Activated CD4-positive, CD25-positive, alpha-beta regulatory T cell treated with anti-CD3 and anti-CD28 coated beads, Interleukin-2, amount 50 U/mL, for 24 hours (primary cell): ENCODE measurements around the gene MYL12B.
A peak's percentile ranks its signal among the peaks of the same experiment; 100 is the strongest.
"Not testable (repeated sequence)": the region's sequence is repeated elsewhere in the genome, so short reads cannot be mapped to it uniquely, and the experiment has no call there.

Source experiments
- ATAC-seq, 2 donors: fragments of 150-1000 bp; cut with Tn5 transposase; one replicate each; pipeline ENCODE4 v1.10.0; 2021; ENCODE audit warnings: mild to moderate bottlenecking in 1 of 2, moderate library complexity in 1 of 2

The MYL12B gene

DNA sequence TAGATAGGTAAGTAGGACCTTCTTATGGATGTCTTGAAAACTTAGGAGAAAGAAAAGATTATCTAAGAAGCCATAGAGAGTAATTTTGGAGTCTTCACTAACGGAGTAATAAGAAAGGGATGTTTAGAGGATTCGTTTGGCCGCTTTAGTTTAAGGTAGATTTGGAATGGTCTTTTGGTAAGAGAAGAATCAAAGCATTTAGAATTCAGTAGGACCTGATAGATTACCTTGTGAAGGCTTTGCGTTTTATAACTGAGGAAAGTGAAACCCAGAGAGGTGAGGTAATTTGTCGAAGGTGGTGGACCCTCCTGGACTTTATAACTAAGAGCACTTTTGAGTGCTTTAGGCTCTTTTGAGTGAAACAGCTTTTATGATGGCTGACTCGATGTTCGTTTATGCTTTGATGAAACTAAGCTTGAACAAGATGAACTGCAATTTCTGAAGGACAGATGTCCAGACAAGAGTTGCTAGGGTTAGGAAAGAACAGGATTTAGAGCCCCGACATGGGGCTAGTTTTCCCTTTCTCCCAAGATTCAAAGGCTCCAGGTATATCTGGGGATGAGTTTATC, 1.3 kb downstream of the MYL12B start:
- no peak for ATAC-seq

DNA sequence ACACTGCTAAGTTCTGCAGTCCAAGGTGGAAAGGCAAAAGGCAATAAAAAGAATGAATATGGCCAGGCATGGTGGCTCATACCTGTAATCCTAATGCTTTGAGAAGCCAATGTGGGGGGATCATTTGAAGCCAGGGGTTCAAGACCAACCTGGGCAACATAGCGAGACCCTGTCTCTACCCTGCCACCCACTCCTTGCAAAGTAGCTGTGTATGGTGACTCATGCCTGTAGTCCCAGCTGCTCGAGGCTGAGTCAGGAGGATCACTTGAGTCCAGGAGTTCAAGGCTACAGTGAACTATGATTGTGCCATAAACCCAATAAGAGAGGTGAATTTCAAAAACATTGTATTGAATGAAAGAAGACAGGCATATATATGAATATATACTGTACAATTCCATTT, 2.4 kb downstream of the MYL12B start:
- no peak for ATAC-seq

DNA sequence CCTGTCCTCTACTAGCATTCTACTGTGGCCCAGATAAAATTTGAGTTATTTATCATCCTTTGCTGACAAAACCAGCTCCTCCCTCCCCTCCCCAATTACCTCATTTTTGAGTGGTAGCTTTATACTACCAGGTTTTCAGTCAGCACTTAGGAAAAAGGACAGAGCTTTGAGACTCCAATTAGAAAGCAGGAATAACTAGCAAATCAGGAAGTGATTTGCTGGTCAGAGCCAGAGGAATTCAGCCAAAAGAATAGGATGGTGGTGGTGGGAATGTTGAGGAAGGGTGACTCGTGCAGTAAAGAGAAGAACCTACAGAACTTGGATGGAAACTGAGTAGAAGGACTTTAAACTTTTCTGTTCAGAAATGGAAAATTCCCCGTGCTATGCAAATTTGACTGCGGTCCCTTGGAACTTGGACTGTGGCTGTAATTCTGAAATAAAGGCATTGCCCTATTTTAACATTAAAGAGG, 3.7 kb downstream of the MYL12B start:
- ATAC-seq, result no peak

DNA sequence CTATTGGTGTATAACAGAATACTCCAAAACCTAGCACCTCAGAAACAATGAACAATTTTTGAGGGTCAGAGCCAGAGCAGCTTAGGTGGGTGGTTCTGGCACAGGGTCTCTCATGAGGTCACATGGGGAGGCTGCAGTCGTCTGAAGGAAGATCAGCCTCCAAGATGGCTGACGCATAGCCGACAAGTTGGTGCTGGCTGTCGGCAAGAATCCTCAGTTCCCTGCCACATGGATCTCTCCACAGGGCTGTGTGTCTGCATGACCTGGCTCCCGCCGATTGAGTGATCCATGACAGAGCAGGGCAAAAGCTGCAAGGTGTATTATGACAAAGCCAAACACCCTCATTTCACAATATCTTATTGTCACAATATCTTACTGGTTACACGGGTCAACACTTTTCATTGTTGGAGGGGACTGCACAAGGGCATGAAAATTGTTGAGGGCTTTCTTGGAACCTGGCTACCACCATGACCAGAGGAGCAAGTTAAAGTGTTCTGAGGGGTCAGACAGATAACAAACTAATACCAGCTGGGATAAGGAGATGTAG, 4.2 kb downstream of the MYL12B start:
- ATAC-seq, result no peak

DNA sequence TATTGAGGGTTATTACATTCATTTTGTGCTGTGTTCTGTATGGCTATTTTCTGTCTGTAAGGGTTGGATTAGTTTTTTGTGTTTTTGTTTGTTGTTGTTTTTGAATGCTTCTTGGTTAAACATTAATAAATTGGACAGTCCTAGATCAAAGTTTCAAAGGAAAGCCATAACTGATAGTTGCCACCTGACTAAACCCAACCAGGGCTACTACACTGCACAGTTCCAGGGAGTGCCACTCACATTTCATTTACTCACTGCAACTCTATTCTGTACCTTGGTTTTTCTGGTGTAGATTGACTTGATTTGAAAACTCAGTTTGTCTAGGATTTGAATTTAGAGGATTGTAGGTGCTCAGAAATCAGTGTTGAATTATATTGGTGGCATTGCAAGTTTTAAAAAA, 6.4 kb downstream of the MYL12B start:
- ATAC-seq, result no peak

DNA sequence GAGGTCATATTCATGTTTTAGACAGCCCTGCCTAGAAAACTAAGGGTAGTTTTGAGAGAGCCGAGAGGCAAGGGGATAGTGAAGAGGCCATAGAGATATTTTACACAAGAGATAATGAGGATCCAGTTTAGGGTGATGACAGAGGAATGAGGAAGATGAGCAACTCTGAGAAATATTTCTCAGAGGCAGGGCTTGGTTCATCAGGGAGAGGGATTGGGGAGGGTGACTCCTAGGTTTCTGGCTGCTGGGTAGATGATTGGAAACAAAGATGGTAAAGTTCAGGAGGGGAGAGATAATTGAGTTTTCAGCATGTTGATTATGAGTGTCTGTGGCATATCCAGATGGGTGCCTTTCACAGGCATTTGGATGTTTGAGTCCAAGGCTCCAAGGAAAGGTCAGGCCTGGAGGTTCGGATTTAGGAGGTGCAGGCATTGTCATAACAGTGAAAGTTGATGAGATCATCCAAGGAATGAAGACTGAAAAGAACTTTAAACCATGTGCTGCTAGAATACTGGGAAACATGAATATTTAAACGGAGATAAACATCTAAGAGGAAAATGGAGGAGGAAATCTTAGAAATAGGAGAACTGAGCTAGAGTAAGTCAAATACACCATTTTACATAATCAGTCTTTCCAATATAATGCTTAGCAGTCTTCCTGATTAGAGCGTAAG, 7.4 kb downstream of the MYL12B start:
- no peak for ATAC-seq

DNA sequence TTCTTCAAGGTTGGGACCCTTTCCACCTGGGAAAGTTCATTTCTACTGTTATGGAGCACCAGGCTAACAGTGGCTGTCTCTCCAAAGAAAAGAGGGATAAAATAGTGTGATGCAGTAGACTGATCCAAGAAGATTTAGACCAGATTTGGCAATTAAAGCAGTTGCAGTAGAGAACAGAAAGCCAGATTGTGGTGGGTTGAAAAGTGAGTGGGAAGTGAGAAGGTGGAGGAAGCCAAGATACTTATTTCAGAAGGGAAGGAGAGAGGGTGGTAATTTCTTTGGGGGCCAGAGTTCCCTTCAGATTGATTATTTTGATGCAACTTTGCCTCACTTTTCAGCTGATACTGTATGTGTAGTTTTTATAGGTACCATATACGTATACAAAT, 8.0 kb downstream of the MYL12B start:
- ATAC-seq, result no peak

DNA sequence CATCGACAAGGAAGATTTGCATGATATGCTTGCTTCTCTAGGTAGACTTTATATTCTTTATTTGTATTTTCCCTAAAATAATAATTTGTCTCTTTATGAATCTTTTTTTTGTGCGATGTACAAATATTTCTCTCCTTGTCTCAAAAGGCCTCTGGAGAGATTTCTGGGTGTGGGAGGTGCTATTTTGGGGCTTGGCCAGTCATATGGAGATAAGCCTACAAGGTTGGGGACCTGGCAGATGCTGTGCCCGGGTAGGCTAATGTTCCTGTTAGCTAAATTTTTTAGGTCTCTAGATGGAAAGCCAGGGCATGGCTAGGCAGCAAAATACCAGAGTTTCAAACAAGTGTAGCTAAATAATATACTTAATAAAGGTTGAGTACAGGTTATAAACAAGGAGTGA, 11.1 kb downstream of the MYL12B start:
- no peak for ATAC-seq

DNA sequence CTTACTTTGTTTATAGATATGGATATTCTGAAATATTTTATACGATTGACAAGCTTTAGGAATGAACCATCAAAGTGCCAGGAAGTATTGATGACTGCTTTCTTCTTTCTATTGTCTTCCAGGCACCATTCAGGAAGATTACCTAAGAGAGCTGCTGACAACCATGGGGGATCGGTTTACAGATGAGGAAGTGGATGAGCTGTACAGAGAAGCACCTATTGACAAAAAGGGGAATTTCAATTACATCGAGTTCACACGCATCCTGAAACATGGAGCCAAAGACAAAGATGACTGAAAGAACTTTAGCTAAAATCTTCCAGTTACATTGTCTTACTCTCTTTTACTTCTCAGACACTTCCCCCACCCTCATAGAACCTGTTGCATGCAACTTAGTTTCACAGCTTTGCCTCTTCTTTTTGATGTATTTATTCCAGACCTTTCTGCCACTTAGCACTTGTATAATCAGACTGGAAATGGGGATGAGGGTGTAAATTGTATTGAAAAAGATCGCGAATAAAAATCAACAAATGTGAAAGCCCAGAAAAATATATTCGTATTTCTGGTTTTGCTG, 15.8 kb downstream of the MYL12B start:
- ATAC-seq, result not testable (repeated sequence)

DNA sequence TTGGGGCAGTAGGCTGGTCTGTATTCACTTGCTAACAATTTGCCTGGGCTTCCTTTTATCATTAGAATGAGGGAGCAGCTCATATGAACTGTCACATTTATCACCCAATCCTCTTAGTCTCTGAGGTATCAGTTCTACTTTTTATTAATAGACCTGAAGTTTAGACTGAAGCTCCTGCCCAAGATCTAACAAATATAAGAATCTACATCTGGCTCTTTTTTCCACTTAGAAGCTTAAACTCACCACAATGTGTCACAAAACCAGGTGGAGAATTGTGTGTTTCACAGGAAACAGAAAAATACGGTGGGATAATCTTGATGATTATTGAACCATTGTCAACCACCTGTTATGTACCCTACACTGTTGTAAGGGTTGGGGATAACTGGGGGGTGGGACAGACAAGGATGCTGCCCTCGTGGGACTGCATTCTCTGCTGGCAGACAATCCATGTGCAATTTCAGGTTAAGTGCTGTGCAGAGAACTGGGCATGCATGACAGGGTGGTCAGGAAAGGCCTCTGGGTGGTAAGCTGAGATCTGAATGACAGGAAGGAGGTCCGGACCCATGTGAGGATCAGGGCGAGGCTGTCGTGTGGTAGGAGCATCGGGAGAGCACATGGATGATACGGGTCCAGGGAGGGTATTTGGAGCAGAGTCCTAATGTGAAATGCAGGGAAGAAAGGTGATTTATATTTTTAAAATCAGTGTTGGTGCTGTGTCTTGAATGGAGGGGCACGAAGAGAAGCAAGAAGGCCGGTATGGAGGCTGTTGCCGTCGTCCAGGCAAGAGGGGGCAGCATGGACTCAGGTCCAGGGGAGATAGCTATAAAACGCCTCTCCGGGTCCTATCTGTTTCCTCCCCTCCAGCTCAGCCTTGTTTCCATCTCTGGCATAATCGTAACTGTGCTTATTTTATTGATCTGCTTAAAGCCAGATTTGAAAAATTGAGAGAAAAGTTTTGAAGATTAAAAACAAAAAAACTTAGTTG, 17.6 kb downstream of the MYL12B start:
- no peak for ATAC-seq

DNA sequence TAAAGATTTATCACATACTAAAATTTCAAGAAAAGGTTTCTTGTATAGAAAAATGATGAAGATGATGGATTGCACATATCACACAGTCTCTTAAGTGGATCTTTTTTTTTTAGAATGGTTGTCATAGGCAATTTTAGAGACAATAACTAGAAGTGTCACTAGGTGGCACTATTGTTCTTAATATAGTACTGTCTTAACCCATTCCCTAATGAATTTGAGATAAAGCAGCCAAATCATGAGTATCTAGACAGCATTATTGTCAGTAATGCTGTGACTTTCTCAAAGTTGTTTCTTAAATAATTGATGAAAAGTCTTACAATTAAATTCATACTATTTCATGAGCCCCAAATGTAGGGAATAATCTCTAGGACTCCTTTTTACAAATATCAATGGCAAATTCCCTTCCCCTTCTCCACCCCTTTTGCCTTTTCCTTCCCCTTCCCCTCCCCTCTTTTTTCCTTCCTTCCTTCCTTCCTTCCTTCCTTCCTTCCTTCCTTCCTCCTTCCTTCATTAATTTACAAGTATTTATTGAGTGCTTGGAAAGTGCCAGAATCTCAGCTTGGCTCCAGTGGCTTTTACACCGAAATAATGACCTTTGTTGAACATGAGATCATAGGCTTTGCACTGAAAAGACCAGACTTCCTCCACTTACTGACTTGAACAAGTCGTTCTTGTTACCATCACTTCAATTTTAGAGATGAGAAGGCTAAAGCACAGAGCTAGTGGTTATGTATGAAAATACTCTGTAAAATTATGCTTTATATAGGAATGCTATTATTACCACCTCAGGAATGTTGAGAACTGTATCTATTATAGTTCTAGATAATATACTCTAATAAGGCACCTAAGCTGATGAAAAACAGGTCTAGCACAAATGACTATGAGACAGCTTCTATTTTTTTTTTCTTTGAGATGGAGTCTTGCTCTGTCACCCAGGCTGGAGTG, 19.8 kb downstream of the MYL12B start:
- peak; percentile 76 to 85 for ATAC-seq

DNA sequence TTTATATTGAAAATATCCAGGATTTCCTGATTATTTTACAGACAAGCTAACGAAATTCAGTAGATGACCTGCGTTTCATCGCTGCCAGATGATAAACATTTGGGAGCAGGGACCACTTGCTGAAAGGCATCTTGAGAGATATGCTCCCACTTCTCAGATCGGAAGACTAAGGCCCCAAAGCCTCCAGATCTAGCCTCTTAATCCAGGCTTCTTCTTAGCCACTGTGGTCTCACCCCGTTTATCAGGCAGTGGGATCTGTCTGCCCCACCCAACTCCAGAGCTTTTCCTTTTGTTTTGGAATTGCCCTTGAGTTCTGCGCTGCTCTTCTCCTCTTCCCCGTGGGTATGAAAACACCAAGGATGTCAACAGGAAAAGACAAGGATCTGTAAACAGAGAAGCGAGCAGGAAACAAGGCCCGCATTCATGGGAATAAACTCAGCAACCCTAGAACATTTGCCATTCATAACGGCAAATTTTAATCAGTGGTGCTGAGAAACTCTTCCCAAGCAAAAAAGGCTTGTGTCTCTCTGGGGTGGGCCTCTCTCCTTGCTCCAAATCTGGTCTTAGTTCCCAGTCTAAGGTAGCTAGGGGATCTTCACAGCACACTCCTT, 21.4 kb downstream of the MYL12B start:
- ATAC-seq, result no peak

DNA sequence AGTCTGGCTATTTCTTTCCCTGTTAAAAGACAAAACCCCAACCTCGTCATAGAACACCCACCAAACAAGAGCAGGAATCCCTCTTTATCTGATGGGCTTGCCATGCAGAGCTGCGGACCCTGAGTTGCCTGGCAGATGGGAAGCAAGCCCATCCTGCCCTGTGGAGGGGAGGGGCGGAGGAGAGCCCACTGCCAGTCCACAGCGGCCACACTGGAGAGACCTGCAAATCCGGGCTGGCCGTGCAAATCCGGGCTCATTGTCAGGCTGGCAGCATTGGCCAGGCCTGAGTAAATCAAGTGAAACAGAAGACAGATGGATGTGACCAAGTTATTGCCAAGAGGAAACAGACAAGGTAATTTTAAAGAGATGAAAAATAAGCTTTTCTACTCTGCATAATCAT, 22.0 kb downstream of the MYL12B start:
- ATAC-seq, result no peak

DNA sequence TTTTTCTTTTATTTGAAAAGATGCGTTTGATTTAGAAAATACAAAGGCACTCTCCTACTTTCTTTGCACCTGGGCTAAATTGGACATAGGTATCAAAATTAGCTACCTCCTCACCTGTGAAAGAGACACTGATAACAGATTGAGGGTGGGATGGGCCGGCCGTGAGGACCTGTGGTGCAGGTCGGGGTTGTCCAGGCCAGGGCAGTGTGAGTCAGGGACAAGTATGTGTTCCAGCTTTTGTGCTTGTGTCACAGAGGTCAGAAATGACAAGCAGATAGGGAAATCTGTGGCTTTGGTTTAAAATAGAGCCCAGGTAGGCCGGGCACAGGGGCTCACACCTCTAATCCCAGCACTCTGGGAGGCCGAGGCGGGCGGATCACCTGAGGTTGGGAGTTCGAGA, 22.6 kb downstream of the MYL12B start:
- ATAC-seq, result no peak

DNA sequence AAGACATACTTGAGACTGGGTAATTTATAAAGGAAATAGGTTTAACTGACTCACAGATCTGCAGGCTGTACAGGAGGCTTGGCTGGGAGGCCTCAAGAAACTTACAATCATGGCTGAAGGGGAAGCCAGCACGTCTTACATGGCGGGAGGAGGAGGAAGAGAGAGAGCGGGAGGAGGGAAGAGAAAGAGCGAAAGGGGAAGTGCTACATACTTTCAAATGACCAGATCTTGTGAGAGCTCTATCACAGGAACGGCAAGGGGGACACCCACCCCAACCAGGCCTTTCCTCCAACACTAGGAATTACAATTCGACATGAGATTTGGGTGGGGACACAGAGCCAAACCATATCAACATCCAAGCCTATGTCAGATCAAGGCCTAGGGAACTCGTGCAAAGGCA, 24.2 kb downstream of the MYL12B start:
- ATAC-seq, result no peak

DNA sequence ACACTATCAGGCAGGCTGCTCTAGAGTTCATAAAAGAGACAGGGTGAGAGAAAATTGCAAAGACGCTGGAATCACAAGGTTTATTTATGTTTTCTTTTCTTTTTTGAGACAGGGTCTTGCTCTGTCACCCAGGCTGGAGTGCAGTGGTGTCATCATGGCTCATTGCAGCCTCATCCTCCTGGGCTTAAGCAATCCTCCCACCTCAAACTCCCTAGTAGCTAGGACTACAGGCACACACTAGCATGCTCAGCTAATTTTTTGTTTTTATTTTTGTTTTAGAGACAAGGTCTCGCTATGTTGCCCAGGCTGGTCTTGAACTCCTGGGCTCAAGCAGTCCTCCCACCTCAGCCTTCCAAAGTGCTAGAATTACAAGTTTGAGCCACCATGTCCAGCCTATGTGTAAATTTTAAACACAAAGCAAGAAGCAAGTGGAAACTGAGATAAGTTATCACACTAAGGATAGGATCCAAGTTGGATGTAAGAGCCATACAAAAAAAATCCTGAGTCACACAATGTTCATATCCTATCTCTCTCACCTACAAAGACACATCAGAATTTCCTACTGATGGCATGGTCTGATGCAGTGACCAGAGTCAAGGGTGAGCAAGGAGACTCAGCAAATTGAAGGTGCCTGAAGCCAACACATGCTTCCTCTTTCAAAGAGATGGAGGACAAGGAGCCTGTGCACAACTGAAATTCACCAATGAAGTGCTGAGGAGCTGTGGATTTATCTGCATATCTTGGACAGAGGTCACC, 31.4 kb downstream of the MYL12B start:
- ATAC-seq, result no peak

DNA sequence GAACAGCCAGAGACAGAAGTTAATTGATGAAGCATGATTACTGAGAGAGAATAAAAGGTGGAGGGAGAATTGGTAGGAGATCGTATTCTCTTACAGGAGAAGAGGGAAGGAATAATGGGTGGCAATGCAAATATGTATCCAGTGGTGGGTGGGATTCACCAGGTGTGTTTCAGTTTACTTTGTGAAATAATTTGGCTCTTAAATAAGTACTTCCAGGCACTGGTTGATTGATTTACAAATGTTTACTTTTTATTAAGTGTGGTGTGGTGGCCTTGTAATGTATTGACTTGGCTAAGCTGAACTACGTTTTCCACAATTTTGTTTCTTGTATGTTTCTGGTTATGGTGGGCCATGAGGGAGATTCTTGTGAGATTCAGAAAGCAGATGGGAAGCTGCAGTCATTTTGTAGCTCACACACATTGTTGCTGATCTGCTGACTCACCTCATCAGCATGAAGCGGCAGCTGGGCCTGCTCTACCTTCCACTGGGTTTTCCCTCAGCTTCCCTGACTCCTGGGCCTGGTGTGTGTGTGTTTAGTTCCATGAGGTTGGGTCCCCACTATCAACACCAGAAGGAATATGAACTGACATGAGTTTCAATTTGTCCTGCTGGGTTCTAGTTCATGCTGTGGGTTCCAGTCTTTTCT, 32.6 kb downstream of the MYL12B start:
- no peak for ATAC-seq

DNA sequence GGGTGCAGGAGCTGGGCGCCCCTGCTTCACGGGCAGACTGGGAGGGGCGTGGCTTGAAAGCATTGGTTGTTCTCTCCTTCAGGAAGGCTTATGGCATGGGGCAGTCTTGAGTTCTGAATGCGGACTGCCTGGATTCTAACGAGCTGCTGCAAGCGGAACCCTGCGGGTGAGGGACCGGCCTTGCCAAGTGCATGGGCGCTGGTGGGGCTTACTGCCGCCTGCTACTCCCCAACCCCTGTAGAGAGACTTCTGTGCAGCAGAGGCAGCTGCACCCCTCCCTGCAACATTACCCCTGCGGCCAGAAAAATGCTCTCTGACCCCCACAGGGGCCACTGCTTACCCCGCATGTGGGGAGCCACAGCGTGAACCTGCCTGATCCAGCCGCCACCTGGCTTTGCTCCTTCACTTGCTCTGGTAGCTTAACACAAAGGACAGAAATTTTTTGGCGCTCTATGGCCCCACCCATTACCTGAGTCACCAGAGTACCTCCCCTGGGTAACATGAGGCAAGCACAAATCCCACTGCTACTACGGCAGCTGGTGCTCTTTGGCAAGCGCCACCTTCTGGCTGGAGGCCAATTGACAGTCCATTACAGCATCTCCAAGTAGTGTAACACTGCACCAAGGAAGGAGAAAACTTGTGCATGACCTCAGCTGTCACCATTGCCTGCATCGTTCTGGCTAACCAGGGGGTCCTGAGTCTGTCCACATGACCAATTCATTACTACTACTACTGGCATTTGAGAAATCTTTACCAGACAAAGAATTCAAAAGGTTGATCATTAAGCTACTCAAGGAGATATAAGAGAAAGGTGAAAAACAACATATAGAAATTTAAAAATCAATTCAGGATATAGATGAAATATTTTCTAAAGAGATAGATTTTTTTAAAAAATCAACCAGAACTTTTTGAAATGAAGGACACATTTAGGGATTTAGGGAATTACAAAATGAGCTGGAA, 35.4 kb downstream of the MYL12B start:
- peak; percentile 98 to 99 for ATAC-seq

DNA sequence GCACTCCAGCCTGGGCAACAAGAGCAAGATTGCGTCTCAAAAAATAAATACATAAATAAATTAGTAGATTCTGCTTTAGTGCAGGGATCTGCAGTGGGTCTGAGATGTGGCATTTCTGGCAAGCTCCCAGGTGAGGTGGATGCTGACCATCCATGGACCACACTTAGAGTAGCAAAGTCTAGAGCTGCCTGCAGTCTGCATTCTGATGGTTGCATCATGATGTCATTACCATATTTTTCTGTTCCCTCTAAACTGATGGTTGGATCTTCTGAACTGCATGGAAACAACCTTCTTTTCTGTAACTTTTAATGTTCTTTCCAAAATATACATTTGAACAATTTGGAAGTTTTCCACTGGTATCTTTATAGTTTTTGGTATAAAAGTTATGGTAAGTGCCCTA, 42.9 kb downstream of the MYL12B start:
- no peak for ATAC-seq
